H9 (cell line): ENCODE measurements around the gene TAGLN. TPM values are rescaled to one million over a fixed set of nuclear protein-coding genes. Genes with fewer than 3 reads are reported as not detected.

Experiments
- DNase-seq: peaks from one replicate; pipeline ENCODE4 v3.0.0-alpha.2; 2017
- H2AFZ ChIP-seq: one replicate; pipeline ENCODE4 v1.6.1; 2013; ENCODE audit warnings: mild to moderate bottlenecking, low read length, control low read depth, moderate library complexity
- H2AK5ac ChIP-seq: 2 replicates; pipeline ENCODE4 v1.6.1; 2013; ENCODE audit warnings: low read length, control low read depth, mixed read lengths; ENCODE audit not compliant: insufficient read length
- H2BK120ac ChIP-seq: one replicate; pipeline ENCODE4 v1.6.1; 2013; ENCODE audit warnings: low read depth, mild to moderate bottlenecking, low read length, control low read depth, inconsistent platforms; ENCODE audit not compliant: poor library complexity, severe bottlenecking
- H2BK12ac ChIP-seq: 2 replicates; pipeline ENCODE4 v1.6.1; 2013; ENCODE audit warnings: low read length, control low read depth, mixed read lengths, low read depth; ENCODE audit not compliant: insufficient read length
- H2BK15ac ChIP-seq: 2 replicates; pipeline ENCODE4 v1.6.1; 2013; ENCODE audit warnings: low read depth, low read length, control low read depth
- H2BK20ac ChIP-seq: one replicate; pipeline ENCODE4 v1.6.1; 2013; ENCODE audit warnings: low read depth, mild to moderate bottlenecking, low read length, control low read depth, inconsistent platforms; ENCODE audit not compliant: poor library complexity, severe bottlenecking
- H2BK5ac ChIP-seq: 2 replicates; pipeline ENCODE4 v1.6.1; 2013; ENCODE audit warnings: low read length, control low read depth, mixed read lengths; ENCODE audit not compliant: insufficient read length
- H3K14ac ChIP-seq: 2 replicates; pipeline ENCODE4 v1.6.1; 2013; ENCODE audit warnings: low read length, control low read depth; ENCODE audit not compliant: insufficient read depth
- H3K18ac ChIP-seq: 2 replicates; pipeline ENCODE4 v1.6.1; 2013; ENCODE audit warnings: low read depth, mild to moderate bottlenecking, mixed read lengths, low read length, control low read depth; ENCODE audit not compliant: insufficient read length
- H3K23ac ChIP-seq: 2 replicates; pipeline ENCODE4 v1.6.1; 2013; ENCODE audit warnings: low read length, control low read depth, mixed read lengths, low read depth; ENCODE audit not compliant: insufficient read length
- H3K23me2 ChIP-seq: 2 replicates; pipeline ENCODE4 v1.6.1; 2013; ENCODE audit warnings: low read depth, mild to moderate bottlenecking, mixed read lengths, low read length, control low read depth; ENCODE audit not compliant: insufficient read length, poor library complexity, severe bottlenecking
- H3K27ac ChIP-seq: 2 replicates; pipeline ENCODE4 v1.5.1; 2013; ENCODE audit warnings: low read length, control low read depth, mixed read lengths, low read depth; ENCODE audit not compliant: insufficient read length
- H3K27me3 ChIP-seq: 2 replicates; pipeline ENCODE4 v1.6.1; 2013; ENCODE audit warnings: low read length, control low read depth, inconsistent platforms; ENCODE audit not compliant: insufficient read depth
- H3K4ac ChIP-seq: 2 replicates; pipeline ENCODE4 v1.6.1; 2013; ENCODE audit warnings: low read depth, mild to moderate bottlenecking, control low read depth, inconsistent platforms, low read length, moderate library complexity
- H3K4me1 ChIP-seq: 2 replicates; pipeline ENCODE4 v1.6.1; 2013; ENCODE audit warnings: low read length, control low read depth, inconsistent platforms; ENCODE audit not compliant: insufficient read depth
- H3K4me2 ChIP-seq: 2 replicates; pipeline ENCODE4 v1.6.1; 2013; ENCODE audit warnings: low read length, control low read depth, mixed read lengths; ENCODE audit not compliant: insufficient read length, insufficient read depth
- H3K56ac ChIP-seq: 2 replicates; pipeline ENCODE4 v1.6.1; 2013; ENCODE audit warnings: low read depth, mild to moderate bottlenecking, mixed read lengths, low read length, control low read depth; ENCODE audit not compliant: insufficient read length
- H3K79me1 ChIP-seq: 2 replicates; pipeline ENCODE4 v1.6.1; 2013; ENCODE audit warnings: low read depth, mild to moderate bottlenecking, moderate library complexity, low read length, control low read depth, inconsistent platforms; ENCODE audit not compliant: insufficient read depth, poor library complexity, severe bottlenecking
- H3K79me2 ChIP-seq: 2 replicates; pipeline ENCODE4 v1.6.1; 2013; ENCODE audit warnings: low read length, control low read depth, inconsistent platforms; ENCODE audit not compliant: insufficient read depth
- H3K9ac ChIP-seq: 2 replicates; pipeline ENCODE4 v1.6.1; 2013; ENCODE audit warnings: low read length, control low read depth, mixed read lengths; ENCODE audit not compliant: insufficient read length; ENCODE audit errors: extremely low read depth
- H3K9me3 ChIP-seq: one replicate; pipeline ENCODE4 v1.6.1; 2013; ENCODE audit warnings: low read depth, low read length, inconsistent platforms; ENCODE audit not compliant: control insufficient read depth
- H3T11ph ChIP-seq: one replicate; pipeline ENCODE4 v1.6.1; 2013; ENCODE audit warnings: mild to moderate bottlenecking, low read length, control low read depth, inconsistent platforms
- H4K20me1 ChIP-seq: one replicate; pipeline ENCODE4 v1.6.1; 2013; ENCODE audit not compliant: control insufficient read depth, insufficient read length, insufficient read depth
- H4K5ac ChIP-seq: 2 replicates; pipeline ENCODE4 v1.6.1; 2013; ENCODE audit warnings: low read depth, mild to moderate bottlenecking, mixed read lengths, low read length, control low read depth; ENCODE audit not compliant: insufficient read length
- H4K8ac ChIP-seq: replicated peaks from 2 replicates; pipeline ENCODE4 v1.6.1; 2013; ENCODE audit warnings: low read length, control low read depth, mixed read lengths, low read depth; ENCODE audit not compliant: insufficient read length
- H4K91ac ChIP-seq: 2 replicates; pipeline ENCODE4 v1.6.1; 2013; ENCODE audit warnings: low read depth, mild to moderate bottlenecking, moderate library complexity, mixed read lengths, low read length, control low read depth; ENCODE audit not compliant: insufficient read length
- H3K27ac Mint-ChIP-seq, 3 experiments: 2 replicates in 2 of 3; 3 replicates in 1 of 3; pipeline ENCODE4 v1.8.0; 2020 to 2021; ENCODE audit warnings: mixed read lengths in 3 of 3, mild to moderate bottlenecking in 1 of 3, moderate library complexity in 1 of 3
- H3K27me3 Mint-ChIP-seq: 2 replicates; pipeline ENCODE4 v1.8.0; 2021; ENCODE audit warnings: low read depth, mild to moderate bottlenecking, moderate library complexity, mixed read lengths
- H3K36me3 Mint-ChIP-seq, 3 experiments: 2 replicates in 2 of 3; 3 replicates in 1 of 3; pipeline ENCODE4 v1.8.0; 2020 to 2021; ENCODE audit warnings: low read depth in 3 of 3, mixed read lengths in 3 of 3; ENCODE audit not compliant: insufficient read depth in 1 of 3
- H3K4me1 Mint-ChIP-seq, 2 experiments: 2 replicates each; pipeline ENCODE4 v1.8.0; 2020; ENCODE audit warnings: mixed read lengths in 2 of 2
- H3K4me3 Mint-ChIP-seq, 2 experiments: 2 replicates in 1 of 2; 3 replicates in 1 of 2; pipeline ENCODE4 v1.8.0; 2020 to 2021; ENCODE audit warnings: mild to moderate bottlenecking in 2 of 2, mixed read lengths in 2 of 2, moderate library complexity in 1 of 2
- H3K9me3 Mint-ChIP-seq, 2 experiments: 2 replicates in 1 of 2; 3 replicates in 1 of 2; pipeline ENCODE4 v1.8.0; 2020; ENCODE audit warnings: mild to moderate bottlenecking in 2 of 2, mixed read lengths in 2 of 2, moderate library complexity in 1 of 2
- WGBS: extraction: QIAGEN DNeasy Blood & Tissue Kit; methylation state at CpG from one replicate; pipeline ENCODE4 v1.1.7; 2013; ENCODE audit warnings: missing lambda C conversion rate, low lambda C conversion rate, mixed read lengths; ENCODE audit not compliant: insufficient read length; ENCODE audit errors: extremely low coverage; 5-methylcytosine and 5-hydroxymethylcytosine counted together
- total RNA-seq: library from RNA; stranded (reverse); gene quantifications from 2 replicates; pipeline ENCODE4 v1.2.1, GENCODE V29; 2021
- TF ChIP-seq, protein P1 (sequence below): fragments of 200-600 bp; sonication (generic); conservative IDR thresholded peaks from 3 replicates; pipeline ENCODE4 v1.8.0; 2021; ENCODE audit warnings: antibody characterized with exemption, mild to moderate bottlenecking

TAGLN gene
- total RNA-seq, 1 experiment from 2014 or later: 176 TPM

- no CpG with 5 or more reads among the region's 13 CpGs for WGBS
- no peaks in the 10 kb centered on the region for H3K9me3 ChIP-seq
- H2AFZ ChIP-seq: no peak overlapping the region
- no peak overlapping the region for H4K8ac ChIP-seq
- H2BK5ac ChIP-seq: no peak overlapping the region
- H2BK15ac ChIP-seq: no peak overlapping the region
- H2BK12ac ChIP-seq: no peak overlapping the region
- H4K5ac ChIP-seq: no peak overlapping the region
- no peak overlapping the region for H3K14ac ChIP-seq
- no peak overlapping the region for H3K18ac ChIP-seq
- H3K56ac ChIP-seq: no peak overlapping the region
- Mint-ChIP-seq H3K36me3 (peaks cover 3 to 46% (median 32%) of the 10 kb centered on the region in 3 experiments; a peak in 6 of 7 replicates), H3K9me3 (no peaks in the 10 kb centered on the region), H3K27ac (no peak overlapping the region; a peak in 2 of 7 replicates), H3K4me3 (no peak overlapping the region), H3K27me3 (no peaks in the 10 kb centered on the region), H3K4me1 (no peaks in the 10 kb centered on the region; a peak in 1 of 4 replicates)
- no peaks in the 10 kb centered on the region for H3K27me3 ChIP-seq
- TF ChIP-seq, protein P1, sequence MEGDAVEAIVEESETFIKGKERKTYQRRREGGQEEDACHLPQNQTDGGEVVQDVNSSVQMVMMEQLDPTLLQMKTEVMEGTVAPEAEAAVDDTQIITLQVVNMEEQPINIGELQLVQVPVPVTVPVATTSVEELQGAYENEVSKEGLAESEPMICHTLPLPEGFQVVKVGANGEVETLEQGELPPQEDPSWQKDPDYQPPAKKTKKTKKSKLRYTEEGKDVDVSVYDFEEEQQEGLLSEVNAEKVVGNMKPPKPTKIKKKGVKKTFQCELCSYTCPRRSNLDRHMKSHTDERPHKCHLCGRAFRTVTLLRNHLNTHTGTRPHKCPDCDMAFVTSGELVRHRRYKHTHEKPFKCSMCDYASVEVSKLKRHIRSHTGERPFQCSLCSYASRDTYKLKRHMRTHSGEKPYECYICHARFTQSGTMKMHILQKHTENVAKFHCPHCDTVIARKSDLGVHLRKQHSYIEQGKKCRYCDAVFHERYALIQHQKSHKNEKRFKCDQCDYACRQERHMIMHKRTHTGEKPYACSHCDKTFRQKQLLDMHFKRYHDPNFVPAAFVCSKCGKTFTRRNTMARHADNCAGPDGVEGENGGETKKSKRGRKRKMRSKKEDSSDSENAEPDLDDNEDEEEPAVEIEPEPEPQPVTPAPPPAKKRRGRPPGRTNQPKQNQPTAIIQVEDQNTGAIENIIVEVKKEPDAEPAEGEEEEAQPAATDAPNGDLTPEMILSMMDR: no peak
- no peak overlapping the region for H3K23ac ChIP-seq
- H3T11ph ChIP-seq: no peak overlapping the region
- no peaks in the 10 kb centered on the region for H4K20me1 ChIP-seq
- no peaks in the 10 kb centered on the region for H3K23me2 ChIP-seq
- no peaks in the 10 kb centered on the region for H3K79me2 ChIP-seq
- H3K4ac ChIP-seq: no peak overlapping the region
- DNase-seq: no peak
- no peak overlapping the region for H3K4me2 ChIP-seq
- no peaks in the 10 kb centered on the region for H3K79me1 ChIP-seq
- no peak overlapping the region for H3K9ac ChIP-seq
- no peaks in the 10 kb centered on the region for H3K4me1 ChIP-seq
- H2BK20ac ChIP-seq: no peak overlapping the region
- no peak overlapping the region for H3K27ac ChIP-seq
- no peak overlapping the region for H2BK120ac ChIP-seq
- H4K91ac ChIP-seq: no peak overlapping the region
- H2AK5ac ChIP-seq: no peak overlapping the region
These were observed 11.8 kb upstream of the TAGLN start for GRCh38 chr11:117187428-117187798.
